Mononuclear cell (primary cell): ENCODE data around the gene TMEM37. TPM values are rescaled to one million over a fixed set of nuclear protein-coding genes. Genes with fewer than 3 reads are reported as not detected.

Source experiments
- H3K27me3 ChIP-seq: 2 replicates; pipeline ENCODE4 v1.6.0; 2011; ENCODE audit warnings: low read length, control low read depth; ENCODE audit not compliant: insufficient read depth
- H3K4me1 ChIP-seq: 2 replicates; pipeline ENCODE4 v1.5.1; 2011; ENCODE audit warnings: mild to moderate bottlenecking, low read length, control low read depth; ENCODE audit not compliant: insufficient read depth
- H3K4me3 ChIP-seq: 2 replicates; pipeline ENCODE4 v1.5.1; 2011; ENCODE audit warnings: mild to moderate bottlenecking, low read length, moderate library complexity
- H3K9me3 ChIP-seq: 2 replicates; pipeline ENCODE4 v1.5.1; 2011; ENCODE audit warnings: low read depth, mild to moderate bottlenecking, control low read depth, low read length
- total RNA-seq: library from RNA; depleted of rRNA; stranded (reverse); fragments of >200 nt; gene quantifications from one replicate; pipeline ENCODE4 v1.2.3, GENCODE V29; 2012

Gene TMEM37
- total RNA-seq, 1 donor, result not detected

- Histone ChIP-seq H3K9me3 (no peaks in the 10 kb centered on the region), H3K4me1 (no peaks in the 10 kb centered on the region), H3K4me3 (no peak overlapping the region), H3K27me3 (peaks cover 12% of the 10 kb centered on the region)
Measured at GRCh38 chr2:119424284-119425118, 7.2 kb upstream of the TMEM37 start.

- no peaks in the 10 kb centered on the region for H3K9me3 ChIP-seq
- H3K27me3 ChIP-seq, result peaks cover 16% of the 10 kb centered on the region
- no peak overlapping the region for H3K4me3 ChIP-seq
- H3K4me1 ChIP-seq, result no peaks in the 10 kb centered on the region
Measured at GRCh38 chr2:119425119-119425405, 6.6 kb upstream of the TMEM37 start.

- Histone ChIP-seq H3K27me3 (peaks cover 22% of the 10 kb centered on the region), H3K4me1 (no peaks in the 10 kb centered on the region), H3K9me3 (no peaks in the 10 kb centered on the region), H3K4me3 (no peak overlapping the region)
Measured at GRCh38 chr2:119425620-119426395, 5.8 kb upstream of the TMEM37 start.

DNA sequence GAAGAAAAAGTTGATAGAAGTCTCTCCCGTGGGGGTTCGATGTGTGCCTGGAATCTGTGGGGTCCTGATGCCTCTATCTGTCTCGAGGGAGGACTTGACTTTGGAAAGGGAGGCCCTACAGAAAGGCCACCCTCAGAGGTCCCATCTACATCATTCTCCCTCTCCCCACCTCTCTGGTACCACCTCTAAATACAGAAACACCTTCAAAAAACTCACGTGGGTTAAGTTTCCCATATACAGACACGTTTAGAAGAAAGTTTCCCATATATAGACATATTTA is 5.3 kb upstream of the TMEM37 start:
- Histone ChIP-seq H3K4me1 (no peaks in the 10 kb centered on the region), H3K27me3 (peaks cover 23% of the 10 kb centered on the region), H3K9me3 (no peaks in the 10 kb centered on the region), H3K4me3 (no peak overlapping the region)

GRCh38 chr2:119426801-119427395 is 4.8 kb upstream of the TMEM37 start:
- peaks cover under 1% of the 10 kb centered on the region for H3K4me1 ChIP-seq

GRCh38 chr2:119427756-119428155 is 3.9 kb upstream of the TMEM37 start:
- H3K4me1 ChIP-seq, result peaks cover 9% of the 10 kb centered on the region
- no peak overlapping the region for H3K4me3 ChIP-seq
- H3K27me3 ChIP-seq, result peaks cover 33% of the 10 kb centered on the region
- H3K9me3 ChIP-seq, result no peaks in the 10 kb centered on the region

More at GRCh38 chr2:119426801-119427395, 4.8 kb upstream of the TMEM37 start:
- no peak overlapping the region for H3K4me3 ChIP-seq
- H3K27me3 ChIP-seq, result peaks cover 24% of the 10 kb centered on the region
- no peaks in the 10 kb centered on the region for H3K9me3 ChIP-seq

- Histone ChIP-seq H3K27me3 (peaks cover 38% of the 10 kb centered on the region), H3K4me1 (peaks cover 9% of the 10 kb centered on the region), H3K9me3 (no peaks in the 10 kb centered on the region), H3K4me3 (no peak overlapping the region)
Measured at GRCh38 chr2:119428488-119429224, 3.0 kb upstream of the TMEM37 start.

GRCh38 chr2:119429225-119429981 is 2.3 kb upstream of the TMEM37 start:
- no peaks in the 10 kb centered on the region for H3K9me3 ChIP-seq
- H3K4me1 ChIP-seq, result peaks cover 9% of the 10 kb centered on the region
- peaks cover 33% of the 10 kb centered on the region for H3K27me3 ChIP-seq
- H3K4me3 ChIP-seq, result no peak overlapping the region

DNA sequence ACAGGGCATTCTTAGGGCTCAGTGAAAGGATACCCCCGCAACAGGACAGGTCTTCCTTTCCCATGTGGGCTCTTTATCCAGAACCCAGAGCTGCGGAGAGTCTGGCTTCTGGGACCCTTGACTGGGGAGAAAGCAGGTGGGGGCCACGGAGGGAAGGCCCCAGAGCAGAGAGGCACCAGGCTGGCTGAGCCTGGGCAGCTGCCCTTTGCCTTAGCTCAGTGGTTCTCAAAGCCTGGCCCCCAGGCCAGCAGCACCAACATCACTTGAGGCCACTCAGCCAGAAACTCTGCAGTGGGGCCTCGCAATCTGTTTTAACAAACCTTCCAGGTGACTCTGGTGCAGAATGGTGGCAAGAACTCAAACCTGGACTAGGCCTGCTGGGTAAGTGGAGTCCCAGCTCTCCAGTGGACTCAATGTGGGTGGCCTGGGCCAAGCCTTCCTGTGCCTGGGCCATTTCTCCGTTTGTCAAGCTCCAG is 1.6 kb upstream of the TMEM37 start:
- peaks cover 33% of the 10 kb centered on the region for H3K27me3 ChIP-seq

GRCh38 chr2:119431976-119432850 is 559 bp downstream of the TMEM37 start:
- H3K4me1 ChIP-seq, result peaks cover 9% of the 10 kb centered on the region
- no peak overlapping the region for H3K4me3 ChIP-seq
- no peaks in the 10 kb centered on the region for H3K9me3 ChIP-seq
- H3K27me3 ChIP-seq, result peaks cover 31% of the 10 kb centered on the region

More for the DNA sequence above, 1.6 kb upstream of the TMEM37 start:
- no peaks in the 10 kb centered on the region for H3K9me3 ChIP-seq
- peaks cover 9% of the 10 kb centered on the region for H3K4me1 ChIP-seq
- no peak overlapping the region for H3K4me3 ChIP-seq

- Histone ChIP-seq H3K27me3 (peaks cover 31% of the 10 kb centered on the region), H3K9me3 (no peaks in the 10 kb centered on the region), H3K4me3 (no peak overlapping the region), H3K4me1 (peaks cover 9% of the 10 kb centered on the region)
Measured at GRCh38 chr2:119432851-119433522, 1.3 kb downstream of the TMEM37 start.

- no peak overlapping the region for H3K4me3 ChIP-seq
- H3K9me3 ChIP-seq, result no peaks in the 10 kb centered on the region
- peaks cover 31% of the 10 kb centered on the region for H3K27me3 ChIP-seq
- peaks cover 9% of the 10 kb centered on the region for H3K4me1 ChIP-seq
Measured at GRCh38 chr2:119433636-119434327, 2.1 kb downstream of the TMEM37 start.

GRCh38 chr2:119434664-119435063 is 3.0 kb downstream of the TMEM37 start:
- Histone ChIP-seq H3K4me1 (peaks cover 9% of the 10 kb centered on the region), H3K4me3 (no peak overlapping the region), H3K9me3 (no peaks in the 10 kb centered on the region), H3K27me3 (peaks cover 31% of the 10 kb centered on the region)
